ENCODE data around the gene FAM3C.
"Not testable (repeated sequence)": the region's sequence is repeated elsewhere in the genome, so short reads cannot be mapped to it uniquely, and the experiment has no call there.

Gene FAM3C

DNA sequence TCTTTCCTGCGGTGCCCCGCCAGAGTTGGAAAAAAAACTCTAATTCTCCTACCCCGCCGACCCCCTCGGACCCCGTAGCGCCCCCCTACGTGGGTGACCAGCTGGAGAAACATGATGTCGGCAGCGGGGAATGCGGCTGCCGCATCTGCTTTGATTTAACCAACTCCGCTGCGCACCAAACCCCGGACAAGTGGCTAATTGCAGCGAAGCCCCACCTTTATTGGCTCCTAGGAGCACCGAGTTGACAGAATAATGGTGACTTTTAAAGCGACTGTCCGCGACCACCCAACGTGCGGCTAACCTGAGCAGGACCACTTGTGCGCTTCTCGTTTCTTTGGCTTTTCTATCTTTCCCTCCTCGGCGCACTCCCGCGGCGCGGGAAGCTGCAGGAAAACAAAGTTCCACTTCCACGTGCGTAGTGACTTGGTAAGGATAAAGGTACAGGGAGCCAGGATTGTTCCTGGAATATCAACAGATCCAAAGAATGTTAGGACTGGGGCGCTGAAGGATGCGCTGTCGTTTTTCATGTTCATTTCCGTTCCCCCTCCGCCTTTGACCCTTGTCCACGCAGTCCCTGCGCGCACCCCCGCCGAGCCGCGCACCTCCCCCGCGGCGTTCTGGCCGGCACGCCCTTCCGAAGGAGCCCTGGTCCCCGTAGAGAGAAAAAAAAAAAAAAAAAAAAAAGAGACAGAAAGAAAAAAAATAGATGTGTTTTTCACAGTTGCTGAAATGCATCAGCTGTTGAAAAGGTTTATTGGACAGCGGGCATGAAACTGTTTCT lies 65.9 kb downstream of the FAM3C start:
- no peak for DNase-seq (ENCODE audit: low read depth)

DNA sequence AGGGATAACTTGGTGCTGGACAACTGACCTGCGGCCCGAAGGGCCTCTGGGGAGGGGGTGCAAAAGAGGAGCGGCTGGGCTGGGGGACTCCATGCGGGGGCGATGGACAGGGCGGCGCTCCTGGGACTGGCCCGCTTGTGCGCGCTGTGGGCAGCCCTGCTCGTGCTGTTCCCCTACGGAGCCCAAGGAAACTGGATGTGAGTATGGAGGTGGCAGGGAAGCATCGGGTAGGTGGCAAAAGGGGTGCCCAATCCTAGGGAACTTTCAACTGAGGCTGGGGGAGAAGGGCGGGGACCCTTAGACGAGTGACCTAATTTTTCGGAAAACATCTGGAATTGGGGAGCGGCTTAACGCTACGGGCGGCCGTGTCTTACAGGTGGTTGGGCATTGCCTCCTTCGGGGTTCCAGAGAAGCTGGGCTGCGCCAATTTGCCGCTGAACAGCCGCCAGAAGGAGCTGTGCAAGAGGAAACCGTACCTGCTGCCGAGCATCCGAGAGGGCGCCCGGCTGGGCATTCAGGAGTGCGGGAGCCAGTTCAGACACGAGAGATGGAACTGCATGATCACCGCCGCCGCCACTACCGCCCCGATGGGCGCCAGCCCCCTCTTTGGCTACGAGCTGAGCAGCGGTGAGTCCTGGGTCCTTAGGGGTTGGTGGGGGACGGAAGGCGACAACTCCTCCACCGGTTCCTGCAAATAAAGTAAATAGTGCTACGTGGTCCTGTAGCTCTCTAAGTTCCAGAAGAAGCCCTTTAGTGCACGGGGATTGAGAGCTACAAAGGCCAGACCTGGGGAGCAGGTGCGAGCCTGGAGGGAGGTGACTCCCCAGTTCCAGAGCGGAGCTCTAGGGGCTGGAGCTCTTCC lies 66.7 kb downstream of the FAM3C start:
- no peak for DNase-seq (ENCODE audit: low read depth)

DNA sequence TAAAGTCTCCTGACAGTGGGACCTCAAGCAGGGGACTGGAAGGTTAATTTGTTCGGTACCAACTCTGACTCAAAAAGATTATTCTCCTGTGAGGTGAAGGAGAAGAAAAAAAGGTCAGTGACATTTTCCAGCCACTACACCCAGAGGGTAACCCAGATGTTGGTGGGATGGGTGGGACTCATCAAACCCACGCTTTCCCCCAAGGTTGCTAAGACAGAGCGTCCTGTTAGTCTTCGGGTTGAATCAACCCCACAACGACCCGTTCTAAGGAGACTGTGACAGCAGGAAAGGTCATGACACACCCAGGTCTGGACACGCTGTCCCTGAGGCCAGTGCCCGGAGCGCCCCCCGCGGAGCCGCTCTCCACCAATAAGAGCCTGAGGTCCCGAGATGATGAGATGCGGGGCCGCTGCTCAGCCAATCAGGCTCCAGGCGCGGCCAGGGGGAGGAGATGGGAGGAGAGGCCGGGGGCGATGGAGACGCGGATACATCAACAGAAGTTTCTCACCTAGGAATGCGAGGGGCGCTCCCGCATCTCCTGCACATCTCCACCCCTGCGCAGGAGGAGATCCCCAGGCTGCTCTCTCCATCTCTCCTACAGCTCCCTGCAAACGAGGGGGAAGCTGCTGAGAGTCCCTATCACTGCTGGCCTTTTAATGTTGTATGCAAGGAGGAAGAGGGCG lies 67.5 kb downstream of the FAM3C start, which contains the start of gene WNT16:
WNT16 (plus strand) TSS at position 493 of the 683 bp plus-strand sequence. CDS start 293 bp downstream, outside the sequence.
- DNase-seq (ENCODE audit: low read depth) = no peak

DNA sequence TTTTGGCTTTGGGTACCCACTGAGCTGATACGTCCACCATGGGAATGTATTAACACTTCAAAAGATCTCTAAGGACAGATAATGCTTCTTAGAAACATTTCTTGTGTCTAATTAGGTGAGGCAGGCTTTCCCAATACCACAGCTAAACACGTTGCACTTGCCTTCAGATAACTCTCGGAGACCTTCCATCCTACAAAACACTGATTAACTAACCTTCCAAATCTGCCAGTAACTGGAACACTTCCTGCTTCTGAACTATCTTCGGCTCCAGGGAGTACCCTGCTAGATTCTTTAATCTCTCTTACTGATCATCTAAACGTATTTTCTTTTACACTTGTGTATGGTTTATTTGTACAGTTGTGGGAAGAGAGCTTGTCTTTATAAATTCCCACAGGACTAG lies 68.4 kb downstream of the FAM3C start:
- DNase-seq (ENCODE audit: low read depth) = no peak

DNA sequence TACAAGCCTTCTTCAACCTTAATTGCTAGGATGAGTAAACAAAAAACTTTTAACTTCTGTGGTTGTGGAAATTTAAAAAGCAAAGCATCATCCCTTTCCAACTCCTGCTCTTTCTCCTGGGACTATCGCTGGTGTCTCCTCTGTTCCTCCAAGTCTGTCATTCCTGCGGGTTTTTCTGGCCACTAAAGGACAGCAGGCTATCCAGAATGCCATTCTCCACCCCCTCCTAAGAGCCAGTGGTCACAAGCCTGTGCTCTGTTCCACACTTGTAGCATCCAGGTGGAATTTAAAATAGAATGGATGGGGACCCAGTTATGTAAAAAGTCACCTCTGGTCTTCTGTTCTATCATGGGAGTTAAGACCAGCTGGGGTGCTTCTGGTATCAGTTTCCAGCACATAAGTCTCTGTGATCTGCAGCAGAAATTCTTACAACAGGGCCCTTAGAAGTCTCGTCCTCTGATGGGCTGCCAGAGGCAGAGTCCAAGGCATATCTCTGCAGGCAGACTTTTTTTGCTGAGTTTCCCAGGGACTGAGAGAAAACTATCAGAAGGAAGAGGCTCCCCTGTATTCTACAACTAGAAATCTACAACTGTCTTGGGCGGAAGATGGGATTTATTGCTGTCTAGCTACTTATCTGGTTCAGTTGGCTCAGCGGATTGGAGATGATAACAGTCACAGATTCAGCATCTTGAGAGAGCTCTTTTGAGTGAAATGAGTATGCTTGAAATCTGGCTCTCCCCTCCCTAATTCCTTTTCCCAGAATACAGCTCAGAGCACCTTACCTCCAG lies 72.4 kb downstream of the FAM3C start:
- DNase-seq (ENCODE audit: low read depth) = no peak

DNA sequence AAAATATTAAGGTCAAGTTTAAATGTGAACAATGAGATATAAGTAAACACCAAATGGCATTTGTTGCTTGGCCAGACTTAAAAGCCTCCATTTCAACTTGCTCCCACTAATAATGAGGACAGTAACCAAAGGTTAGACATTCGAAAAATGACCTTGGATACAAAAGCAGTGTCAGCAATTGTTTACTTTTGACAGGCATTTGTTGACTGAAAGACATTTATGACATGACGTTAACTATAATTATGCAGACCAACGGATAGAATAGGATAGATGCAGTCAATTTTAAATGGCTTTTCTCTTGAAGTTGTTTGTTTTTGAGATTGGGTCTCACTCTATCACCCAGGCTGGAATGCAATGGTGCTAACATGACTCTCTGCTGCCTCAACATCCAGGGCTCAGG lies 73.6 kb downstream of the FAM3C start:
- DNase-seq (ENCODE audit: low read depth) = no peak

DNA sequence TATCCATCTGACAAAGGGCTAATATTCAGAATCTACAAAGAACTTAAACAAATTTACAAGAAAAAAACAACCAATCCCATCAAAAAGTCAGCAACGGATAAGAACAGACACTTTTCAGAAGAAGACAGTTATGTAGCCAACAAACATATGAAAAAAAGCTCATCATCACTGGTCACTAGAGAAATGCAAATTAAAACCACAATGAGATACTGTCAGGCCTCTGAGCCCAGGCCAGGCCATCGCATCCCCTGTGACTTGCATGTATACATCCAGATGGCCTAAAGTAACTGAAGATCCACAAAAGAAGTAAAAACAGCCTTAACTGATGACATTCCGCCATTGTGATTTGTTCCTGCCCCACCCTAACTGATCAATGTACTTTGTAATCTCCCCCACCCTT lies 80.9 kb downstream of the FAM3C start:
- DNase-seq (ENCODE audit: low read depth) = not testable (repeated sequence)

DNA sequence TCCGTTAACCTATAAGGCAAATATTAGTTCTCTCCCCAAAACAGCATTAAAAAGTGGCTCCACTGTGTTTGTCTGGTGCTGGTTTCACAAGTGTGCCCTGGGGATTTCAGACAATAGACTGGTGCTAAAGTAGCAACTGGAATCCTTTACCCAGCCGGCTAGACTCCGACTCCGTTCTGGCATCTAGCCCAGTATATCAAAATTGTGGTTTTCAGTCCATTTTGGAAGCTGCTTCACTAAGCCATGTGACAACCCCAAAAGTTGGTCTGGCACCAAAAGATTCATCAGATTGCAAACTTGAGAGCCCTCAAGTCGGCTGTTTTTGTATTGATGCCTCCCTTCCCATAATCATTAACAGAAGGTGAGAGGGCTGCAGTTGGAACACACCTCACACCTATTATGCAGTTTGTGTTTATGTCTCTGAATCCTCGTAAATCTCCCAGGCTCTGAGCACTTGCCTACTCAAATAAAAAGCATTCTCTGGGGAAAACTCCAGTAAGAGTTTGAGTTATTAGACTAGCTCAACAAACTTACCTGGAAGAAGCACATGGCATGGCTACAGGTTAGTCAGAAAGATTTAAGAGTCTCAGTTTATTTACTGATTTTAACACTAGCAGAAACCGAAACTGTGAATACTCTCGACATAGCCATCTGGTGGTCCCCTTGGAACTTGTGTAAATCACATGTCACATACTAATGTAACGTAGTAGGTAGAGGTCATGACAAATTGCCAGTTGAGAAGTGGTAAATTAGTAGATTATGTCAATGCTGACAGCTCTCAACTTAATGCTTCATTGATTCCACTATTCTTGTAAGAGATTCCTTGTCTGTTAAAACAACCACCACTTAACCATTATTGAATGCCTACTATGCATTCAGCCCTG lies 82.1 kb downstream of the FAM3C start:
- no peak for DNase-seq (ENCODE audit: low read depth)

DNA sequence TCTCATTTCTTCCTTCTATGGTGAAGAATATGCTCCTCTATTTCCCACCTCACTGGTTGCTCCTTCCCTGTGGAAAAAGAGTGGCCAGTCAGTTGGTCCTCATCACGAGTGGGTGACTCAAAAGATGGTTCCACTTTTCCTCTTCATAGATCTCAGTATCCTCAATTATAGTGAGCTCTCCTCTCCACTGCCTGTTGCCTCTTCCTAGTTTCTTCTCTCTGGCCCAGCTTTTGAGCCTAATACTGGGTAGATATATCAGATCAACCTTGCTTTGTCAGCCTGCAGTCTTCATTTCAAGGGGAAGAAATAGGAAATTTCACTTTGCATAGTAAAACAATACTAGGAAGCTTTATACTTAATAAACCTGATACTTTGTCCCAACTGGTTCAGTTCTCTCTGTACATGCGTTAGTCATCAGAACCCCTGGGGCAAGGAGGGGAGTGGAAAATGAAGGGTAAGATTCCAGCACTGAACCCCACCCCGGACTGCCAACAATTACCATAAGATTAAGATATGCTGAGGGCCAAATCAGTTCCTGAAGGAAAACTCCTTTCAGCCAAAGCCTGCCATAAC lies 82.8 kb downstream of the FAM3C start:
- no peak for DNase-seq (ENCODE audit: low read depth)

DNA sequence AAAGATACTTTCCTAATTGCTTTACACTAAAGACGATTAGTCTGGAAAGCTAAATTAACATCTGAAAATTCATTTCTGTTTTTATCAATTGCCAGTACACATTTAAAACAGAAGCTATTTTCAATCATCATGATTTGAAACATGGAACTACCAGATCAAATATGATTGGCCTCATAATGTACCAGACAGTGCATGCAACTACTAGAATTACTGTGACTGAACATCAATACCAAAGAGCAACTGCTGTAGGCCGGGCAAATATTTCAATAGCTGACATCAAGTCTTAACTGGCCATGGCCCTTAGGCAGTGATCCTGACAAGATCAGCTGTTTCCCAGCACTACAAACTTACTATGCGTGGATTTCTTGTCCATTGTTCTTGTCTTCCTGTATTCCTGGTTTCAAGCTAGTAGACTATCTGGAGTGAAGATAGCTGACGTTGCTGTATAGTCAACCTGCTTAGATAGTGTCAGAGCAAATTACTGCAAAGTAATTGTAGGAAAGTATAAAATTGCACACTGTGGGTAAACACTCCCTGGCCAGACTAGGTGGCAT lies 89.0 kb downstream of the FAM3C start:
- no peak for DNase-seq (ENCODE audit: low read depth)

DNA sequence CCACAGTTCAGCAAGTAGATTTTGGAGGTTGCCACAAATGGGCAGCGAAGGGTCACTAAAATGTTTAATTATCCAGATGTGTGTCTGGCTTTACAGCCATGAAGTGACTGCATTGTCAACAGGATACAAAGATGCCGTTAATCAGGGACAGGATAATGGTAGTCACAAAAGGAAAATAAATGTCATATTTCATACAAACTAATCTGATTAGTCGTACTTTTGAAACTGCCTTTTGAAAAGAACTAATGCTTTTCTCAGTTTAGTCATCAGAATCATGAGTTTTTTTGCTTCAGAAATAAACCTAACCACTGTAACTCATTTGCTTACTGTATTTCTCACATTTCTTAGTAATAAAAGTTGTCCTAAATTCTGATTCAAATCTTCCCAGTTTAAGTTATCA lies 89.5 kb downstream of the FAM3C start:
- no peak for DNase-seq (ENCODE audit: low read depth)

DNA sequence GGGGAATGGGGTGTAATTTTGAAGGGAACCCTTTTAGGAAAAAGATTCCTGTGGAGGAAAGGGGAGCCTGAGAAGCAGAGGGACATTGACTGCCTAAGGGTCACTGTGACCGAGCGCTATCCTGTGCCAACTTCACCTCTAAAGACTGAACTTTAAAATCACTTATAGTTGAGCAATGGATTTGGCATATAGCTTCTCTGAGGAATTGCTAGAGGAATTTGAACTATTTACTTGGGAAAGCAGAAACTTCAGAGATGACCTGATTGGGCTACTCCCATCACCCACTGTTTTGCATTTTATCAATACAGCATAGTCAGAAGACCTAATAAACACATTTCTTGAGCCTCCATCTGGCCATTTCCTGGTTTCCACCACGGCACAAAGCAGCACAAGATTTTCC lies 91.0 kb downstream of the FAM3C start:
- no peak for DNase-seq (ENCODE audit: low read depth)

DNA sequence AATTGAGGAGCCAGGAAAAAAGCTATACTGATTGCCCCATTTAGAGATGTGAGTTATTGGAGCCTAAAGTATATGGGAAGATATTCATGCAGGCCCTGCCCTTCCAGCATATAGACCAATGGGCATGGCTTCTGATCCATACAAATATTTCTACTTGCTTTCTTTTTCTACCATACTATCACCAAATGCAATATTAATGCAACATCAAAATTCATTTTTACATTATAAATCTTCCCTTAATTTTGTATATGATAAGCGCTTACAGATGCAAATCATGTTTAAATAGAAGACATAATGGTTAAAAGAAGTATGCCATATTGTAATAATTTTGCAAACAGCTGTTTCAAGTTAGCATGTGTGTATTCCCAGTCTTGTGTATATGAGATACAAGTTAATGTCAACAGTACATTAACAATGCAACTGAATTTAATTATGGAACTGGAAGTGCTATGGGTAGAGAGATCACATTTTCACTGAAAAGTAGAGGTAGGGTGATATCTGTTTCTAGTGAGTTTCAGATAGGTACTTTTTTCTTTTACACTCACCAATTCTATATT lies 91.9 kb downstream of the FAM3C start:
- DNase-seq (ENCODE audit: low read depth) = no peak

DNA sequence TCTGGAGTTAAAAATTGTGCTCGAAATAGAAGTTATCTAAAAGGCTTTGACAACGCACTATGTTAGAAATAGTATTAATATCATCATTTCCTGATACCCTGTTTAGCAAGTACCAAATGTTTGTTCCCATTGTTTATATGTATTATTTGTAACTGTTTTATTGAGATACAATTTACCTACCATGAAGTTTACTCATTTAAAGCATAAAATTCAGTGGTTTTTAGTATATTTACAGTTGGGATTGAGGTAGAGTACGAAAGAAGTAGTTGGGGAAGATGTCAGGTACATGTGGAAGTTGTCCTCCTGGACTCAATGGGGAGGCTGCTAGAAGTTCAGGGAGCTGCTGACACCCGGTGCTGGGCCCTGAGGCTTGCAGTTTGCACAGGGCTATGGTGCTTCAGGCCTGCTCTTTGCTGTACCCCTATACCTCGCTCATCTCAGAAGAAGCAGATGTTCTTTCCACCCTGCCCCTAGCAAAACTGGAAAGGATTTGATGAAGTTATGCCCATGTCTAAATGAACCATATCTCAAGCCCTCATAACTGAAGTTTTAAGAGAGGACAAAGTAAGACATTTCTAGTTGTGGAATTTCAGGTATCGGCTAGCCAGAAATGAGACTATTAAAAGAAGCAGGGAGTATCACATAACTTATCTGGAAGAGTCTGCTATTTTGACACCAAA lies 92.5 kb downstream of the FAM3C start:
- no peak for DNase-seq (ENCODE audit: low read depth)

DNA sequence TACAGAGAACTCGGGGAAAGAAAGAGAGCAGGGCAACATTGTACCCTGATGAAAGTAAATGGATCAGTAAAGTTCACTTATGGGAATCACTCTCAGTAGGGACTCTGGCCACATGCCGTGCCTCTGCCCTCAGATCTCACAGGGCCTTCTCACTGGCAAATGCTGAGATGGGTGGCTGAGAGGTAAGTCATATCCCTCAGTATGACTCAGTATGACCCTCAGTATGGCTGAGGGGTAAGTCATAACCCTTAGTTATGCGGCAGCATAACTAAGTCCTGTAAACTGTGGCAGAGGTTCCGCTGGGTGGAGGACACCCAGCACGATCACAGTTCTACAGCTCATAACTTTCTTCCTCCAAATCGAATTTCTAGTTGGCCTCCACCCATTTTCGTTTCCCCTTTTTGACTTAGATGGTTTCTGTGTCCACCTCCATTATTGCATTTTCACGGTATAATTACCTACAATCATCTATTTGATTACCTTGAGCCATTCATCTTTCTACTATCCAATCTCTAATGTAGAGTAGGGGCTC lies 93.8 kb downstream of the FAM3C start:
- peak; percentile 36 for DNase-seq (ENCODE audit: low read depth)

DNA sequence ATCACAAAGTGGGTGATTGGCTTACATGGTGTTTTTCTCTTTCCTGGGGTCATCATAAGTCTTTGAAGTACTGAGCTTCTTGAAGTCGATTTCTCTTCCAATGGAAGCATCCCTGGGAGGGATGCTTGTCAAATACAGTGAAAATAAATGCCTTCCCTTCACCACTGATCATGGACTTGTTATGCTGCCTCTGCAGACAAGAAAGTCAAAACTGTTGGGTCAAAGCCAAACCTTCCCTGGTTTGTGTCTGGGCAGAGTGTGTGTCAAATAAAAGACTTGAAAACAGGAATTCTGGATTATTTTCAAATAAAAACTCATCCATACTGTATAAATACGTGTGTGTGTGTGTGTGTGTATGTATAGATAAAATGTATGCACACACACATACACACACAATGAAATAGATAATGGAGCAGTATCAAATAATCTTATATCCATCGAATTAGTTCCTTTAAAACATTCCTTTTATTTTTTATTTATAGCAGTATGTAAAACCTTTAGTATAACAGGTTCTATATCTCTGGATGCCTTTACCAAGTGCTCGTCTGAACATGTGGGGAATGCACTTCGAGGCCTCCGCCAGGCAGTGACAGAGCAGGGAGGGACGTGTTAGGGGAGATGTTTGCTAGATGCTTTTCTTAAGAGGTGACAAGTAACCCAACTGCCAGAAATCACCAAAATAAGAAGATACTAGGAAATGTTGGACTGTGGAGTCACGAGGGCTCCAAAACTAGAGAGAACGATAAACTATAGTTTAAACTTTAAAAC lies 94.5 kb downstream of the FAM3C start:
- no peak for DNase-seq (ENCODE audit: low read depth)

DNA sequence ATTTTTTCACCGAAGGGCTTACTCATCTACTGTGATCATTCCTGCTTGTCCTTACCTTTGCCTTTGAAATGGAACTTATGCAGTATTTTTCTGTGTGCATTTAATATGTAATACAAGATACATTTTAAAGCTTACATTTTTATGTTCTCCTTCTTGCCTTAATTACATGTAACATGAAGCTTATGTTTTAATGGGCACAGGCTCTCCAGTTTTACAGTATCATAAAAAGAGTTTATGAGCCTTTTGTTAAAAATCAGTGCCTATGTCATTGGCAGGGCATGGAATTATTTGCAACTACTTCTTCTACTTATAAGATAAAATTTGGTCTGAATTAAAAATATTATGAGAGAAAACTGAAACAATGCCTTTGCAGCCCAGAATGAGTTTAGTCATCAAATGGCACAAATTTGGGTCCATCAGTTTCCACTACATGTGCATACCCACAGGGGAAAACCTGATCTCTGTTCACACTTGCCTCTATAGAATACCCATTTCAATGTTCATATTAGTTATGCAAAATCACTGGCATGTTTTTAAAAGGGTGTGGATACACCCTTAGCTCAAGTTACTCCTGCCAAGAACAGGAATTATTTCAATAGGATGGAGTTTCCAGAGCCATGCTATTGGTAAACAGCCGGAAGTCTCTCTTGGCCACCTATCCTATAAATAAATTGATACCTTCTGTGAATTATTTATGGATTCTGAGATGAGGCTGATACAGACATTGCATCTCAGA lies 95.3 kb downstream of the FAM3C start:
- DNase-seq (ENCODE audit: low read depth) = no peak

Measured in amniotic epithelial cell (primary cell).